SK-N-MC (cell line): ENCODE data around the gene CYP19A1.

Experiments
- EZH2 ChIP-seq: fragments of 200-600 bp; sonication (generic); IDR thresholded peaks from one replicate; pipeline ENCODE4 v1.6.1; 2017; ENCODE audit warnings: antibody characterized with exemption
- FOXP2 ChIP-seq: optimal IDR thresholded peaks from 2 replicates; pipeline ENCODE3; 2011; ENCODE audit warnings: mild to moderate bottlenecking, moderate library complexity; ENCODE audit not compliant: insufficient read depth; ENCODE audit errors: extremely low read length, control extremely low read depth
- POLR2AphosphoS5 ChIP-seq: IDR thresholded peaks from 2 replicates; pipeline ENCODE4 v1.6.1; 2012; ENCODE audit warnings: mild to moderate bottlenecking, low read depth, low read length, borderline replicate concordance

GRCh38 chr15:51368751-51369450, 30.5 kb upstream of the CYP19A1 start:
- TF ChIP-seq EZH2 (no peak), POLR2AphosphoS5 (no peak), FOXP2 (no peak)
